ENCODE data around the gene LIMK2.
"Not testable (repeated sequence)": the region's sequence is repeated elsewhere in the genome, so short reads cannot be mapped to it uniquely, and the experiment has no call there.

Gene LIMK2

GRCh38 chr22:31288496-31289240, 76.6 kb downstream of the LIMK2 start:
- no peak for DNase-seq (ENCODE audit: low read depth in 4 of 4, low spot score in 1 of 4)

- DNase-seq (ENCODE audit: low read depth in 4 of 4, low spot score in 1 of 4), result no peak
These were observed 77.2 kb downstream of the LIMK2 start for GRCh38 chr22:31289344-31289743.

DNA sequence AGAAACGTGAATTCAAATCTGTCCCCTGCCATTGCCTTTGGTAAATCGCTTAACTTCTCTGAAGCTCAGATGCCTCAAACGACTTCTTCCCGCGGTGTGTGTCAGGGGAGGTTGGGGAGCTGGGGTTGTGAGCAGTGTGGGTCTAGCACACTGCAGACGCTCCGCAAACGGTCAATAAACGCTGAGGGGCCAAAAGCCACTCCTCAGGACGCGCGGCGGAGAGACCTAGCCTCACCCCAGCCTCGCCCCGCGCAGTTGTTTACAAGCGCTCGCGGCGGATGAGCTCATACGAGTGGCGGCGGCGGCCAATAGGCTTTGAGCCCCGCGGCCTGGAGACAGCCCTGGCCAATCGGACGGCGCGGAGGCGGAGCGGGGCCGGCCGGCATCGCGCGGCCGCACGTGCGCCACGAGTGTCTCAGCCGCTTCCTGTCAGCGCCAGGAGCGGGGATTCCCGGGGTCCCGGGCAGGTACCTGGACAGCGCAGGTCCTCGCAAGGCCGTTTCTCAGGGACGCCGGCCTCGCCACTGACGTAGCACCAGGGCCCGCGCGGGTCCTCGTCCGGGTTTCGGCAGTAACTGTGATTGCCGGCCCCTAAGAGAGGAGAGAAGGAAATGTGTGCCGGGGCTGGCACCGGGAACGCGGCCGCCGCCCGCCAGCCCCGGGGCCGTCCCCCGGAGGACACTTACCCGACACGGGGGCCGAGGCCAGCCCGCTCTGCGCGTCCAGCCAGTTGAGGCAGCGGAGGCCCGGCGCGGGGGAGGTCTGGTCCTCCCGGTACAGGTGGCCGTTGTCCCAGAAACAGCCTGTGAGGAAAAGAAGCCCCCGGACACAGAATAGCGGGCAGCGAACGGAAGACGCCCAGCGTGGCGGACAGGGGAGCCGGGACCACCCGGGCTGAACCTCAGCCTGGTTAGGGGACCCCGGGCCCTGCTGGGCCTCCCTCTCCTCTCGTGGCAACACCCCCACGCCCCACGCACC, 78.7 kb downstream of the LIMK2 start:
- peak; percentile 80 to 92 (median 84) for DNase-seq (ENCODE audit: low read depth in 4 of 4, low spot score in 1 of 4)

DNA sequence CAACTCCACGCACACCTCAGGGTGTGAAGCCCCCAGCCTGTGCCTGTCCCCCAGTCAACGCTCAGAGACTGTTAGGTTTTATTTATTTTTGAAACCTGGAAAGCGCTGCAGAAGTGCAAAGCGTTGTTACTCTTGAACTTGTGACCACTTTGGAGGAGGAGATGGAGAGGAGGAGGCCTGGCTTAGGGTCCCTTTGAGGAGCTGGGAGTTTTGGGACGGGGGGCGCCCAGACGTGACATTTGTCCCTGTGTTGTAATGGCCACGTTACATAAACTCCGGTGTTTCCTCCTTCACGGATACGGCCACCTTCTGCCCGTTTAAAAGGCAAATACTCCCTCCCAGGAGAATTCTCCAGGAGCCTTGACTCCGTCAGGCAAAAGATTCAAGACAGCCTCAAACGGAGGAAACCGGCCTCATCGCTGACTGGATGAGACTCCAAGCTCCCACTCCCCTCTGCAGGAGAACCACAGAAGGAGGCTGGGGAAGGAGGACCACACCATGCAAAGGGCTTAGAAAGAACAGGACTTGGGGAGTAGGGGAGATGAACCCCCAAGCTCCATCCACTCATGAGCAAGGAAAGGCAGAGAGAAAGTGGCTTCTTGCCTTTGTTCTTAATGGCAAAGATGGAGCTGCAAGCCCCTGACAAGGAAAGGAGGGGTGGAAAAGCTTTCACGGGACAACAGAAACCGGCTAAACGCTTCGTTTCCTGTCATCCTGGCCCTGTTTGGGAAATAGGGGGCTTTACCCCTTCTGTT, 79.6 kb downstream of the LIMK2 start:
- DNase-seq (ENCODE audit: low read depth in 4 of 4, low spot score in 1 of 4), result no peak

DNA sequence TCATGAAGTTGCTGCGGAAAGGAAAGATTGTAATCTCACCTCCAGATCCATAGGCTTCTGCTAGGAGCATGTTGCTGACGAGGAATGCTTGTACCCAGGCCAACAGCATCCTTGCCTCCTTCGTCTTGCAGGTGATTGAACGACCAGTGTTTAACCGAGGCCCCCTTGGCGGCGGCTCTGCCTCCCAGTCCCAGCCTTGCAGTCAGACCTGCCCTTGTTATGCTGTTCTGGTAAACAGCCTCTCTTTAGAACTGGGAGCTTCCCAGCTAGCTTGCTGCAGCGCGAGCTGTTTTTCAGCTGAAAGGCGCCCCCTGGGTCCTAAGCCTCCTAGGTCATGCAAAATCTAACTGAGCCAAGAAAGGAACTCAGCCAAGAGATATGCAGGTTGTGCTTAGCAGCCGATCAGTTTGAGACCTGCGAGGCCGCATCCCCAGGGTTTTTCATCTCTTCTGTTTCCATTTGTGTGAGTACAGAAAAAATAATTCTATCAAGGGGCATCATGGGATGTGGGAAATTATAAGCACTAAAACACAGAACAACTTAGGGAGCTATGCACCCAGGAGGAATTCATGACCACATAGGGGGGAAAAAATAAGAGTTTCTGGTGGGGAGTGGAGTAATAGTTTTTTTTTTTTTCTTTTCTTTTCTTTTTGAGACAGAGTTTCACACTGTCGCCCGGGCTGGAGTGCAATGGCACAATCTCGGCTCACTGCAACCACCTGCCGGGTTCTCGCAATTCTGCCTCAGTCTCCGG, 80.3 kb downstream of the LIMK2 start, which contains the start of gene PIK3IP1:
Gene PIK3IP1 (minus strand): TSS at position 253 of the 754 bp plus-strand sequence. CDS start 144 bp downstream, at position 109.
- DNase-seq (ENCODE audit: low read depth in 4 of 4, low spot score in 1 of 4), result peak; percentile 49 to 75 (median 60)

GRCh38 chr22:31295360-31295759, 83.3 kb downstream of the LIMK2 start:
- no peak for DNase-seq (ENCODE audit: low read depth in 4 of 4, low spot score in 1 of 4)

DNA sequence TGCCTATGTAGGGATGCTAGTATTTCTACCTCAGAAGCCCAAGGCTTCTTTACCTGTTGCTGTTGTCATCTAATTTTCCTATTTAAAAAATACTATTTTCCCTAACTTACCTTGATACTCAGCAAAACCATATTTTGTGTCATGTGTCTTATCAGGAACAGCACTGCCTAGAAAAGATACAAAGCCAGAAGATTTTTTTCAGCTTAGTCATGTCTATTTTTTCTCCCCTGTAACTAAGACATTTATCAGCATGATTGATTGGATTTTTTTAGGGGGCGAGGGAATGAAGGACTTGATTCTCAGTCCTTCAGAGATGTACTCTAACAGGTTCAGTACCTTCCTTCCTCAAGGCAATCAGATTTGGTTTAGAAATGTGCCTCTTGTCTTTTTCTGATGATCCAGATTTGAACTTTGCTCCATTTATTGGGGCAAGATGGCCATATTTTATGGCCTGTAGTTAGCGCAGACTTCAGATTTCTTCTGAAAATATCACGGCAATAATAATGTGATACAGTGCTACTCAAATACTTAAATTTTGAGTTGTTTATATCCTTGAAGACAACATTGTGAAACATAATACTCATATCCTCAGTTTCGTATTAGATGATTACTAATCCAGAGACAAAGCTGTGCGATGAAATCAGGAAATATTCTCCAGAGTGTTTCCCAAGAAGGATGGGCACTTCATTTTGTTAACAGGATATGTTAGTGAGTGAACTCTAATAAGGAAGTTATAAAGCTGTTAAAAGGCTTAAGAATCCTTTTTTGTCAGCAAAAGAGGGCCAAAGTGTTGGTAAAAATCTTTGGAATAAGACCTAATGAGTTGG, 83.9 kb downstream of the LIMK2 start:
- DNase-seq (ENCODE audit: low read depth in 4 of 4, low spot score in 1 of 4), result no peak

- no peak for DNase-seq (ENCODE audit: low read depth in 4 of 4, low spot score in 1 of 4)
These were observed 88.8 kb downstream of the LIMK2 start for GRCh38 chr22:31300896-31301295.

DNA sequence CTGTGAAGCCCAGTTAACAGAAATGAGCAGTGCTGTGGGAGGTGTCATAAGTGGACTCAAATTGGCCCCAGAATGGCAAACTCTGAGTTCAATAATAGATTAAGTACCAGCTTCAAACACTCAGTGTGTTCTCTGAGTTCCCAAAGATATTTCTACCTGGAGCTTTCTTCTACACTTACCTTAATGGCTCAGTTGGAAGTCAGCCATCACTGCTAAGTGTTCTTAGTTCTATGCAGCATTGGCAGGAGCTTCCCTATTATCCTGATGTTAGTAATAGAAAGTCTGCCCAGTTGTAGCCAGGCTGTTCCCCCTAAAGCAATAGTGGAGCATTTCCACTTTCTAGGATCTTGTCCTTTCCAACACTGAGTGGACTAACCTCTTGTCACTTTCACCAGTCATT, 89.9 kb downstream of the LIMK2 start:
- no peak for DNase-seq (ENCODE audit: low read depth in 4 of 4, low spot score in 1 of 4)

DNA sequence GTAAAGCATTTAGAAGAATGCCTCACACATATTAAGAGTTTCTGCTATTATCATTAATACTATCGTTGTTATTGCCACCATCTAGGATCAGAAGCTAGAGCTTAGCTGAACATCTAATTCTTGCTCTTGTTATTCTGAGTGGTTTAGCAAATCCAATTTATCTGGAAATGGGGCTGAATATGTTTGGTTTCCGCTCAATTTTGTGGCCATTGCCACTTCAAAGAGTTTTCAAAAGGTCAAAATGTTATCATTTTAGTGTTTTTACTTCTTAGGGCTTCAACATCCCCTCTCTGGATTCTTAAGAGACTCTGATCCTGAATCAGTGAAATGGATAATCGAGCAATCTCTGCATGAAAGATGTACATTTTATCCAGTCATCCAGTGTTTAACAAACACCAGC, 90.4 kb downstream of the LIMK2 start:
- no peak for DNase-seq (ENCODE audit: low read depth in 4 of 4, low spot score in 1 of 4)

DNA sequence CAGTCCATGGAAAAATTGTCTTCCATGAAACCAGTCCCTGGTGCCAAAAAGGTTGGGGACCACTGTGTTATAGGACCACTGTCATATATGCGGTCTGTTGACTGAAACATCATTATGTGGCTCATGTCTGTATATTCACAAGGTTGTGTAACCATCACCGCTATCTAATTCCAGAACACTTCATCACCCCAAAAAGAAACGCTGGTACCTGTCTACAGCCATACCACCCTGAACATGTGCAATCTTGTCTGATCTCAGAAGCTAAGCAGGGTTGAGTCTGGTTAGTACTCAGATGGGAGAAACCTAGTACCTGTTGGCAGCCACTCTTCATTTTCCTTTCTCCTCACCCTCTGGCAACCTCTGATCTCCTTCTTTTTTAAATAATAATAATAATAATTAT, 93.1 kb downstream of the LIMK2 start:
- DNase-seq (ENCODE audit: low read depth in 4 of 4, low spot score in 1 of 4), result no peak

GRCh38 chr22:31308181-31308580, 96.1 kb downstream of the LIMK2 start:
- no peak for DNase-seq (ENCODE audit: low read depth in 4 of 4, low spot score in 1 of 4)

- peak in 3 of 4 experiments; percentile 43 to 50 (median 47) for DNase-seq (ENCODE audit: low read depth in 4 of 4, low spot score in 1 of 4)
These were observed 101.5 kb downstream of the LIMK2 start for GRCh38 chr22:31313366-31314147.

DNA sequence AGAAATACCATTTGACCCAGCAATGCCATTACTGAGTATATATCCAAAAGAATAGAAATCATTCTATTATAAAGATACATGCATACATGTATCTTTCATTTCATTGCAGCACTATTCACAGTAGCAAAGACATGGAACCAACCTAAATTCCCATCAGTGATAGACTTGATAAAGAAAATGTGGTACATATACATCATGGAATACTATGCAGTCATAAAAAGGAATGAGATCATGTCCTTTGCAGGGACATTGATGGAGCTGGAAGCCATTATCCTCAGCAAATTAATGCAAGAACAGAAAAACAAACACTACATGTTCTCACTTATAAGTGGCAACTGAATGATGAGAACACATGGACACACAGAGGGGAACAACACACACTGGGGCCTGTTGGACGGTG, 102.1 kb downstream of the LIMK2 start:
- DNase-seq (ENCODE audit: low read depth in 4 of 4, low spot score in 1 of 4), result not testable (repeated sequence)

- DNase-seq (ENCODE audit: low read depth in 4 of 4, low spot score in 1 of 4), result no peak
These were observed 109.3 kb downstream of the LIMK2 start for GRCh38 chr22:31321421-31321820.

- no peak for DNase-seq (ENCODE audit: low read depth in 4 of 4, low spot score in 1 of 4)
These were observed 111.8 kb downstream of the LIMK2 start for GRCh38 chr22:31323578-31324550.

- DNase-seq (ENCODE audit: low read depth in 4 of 4, low spot score in 1 of 4), result no peak
These were observed 114.8 kb downstream of the LIMK2 start for GRCh38 chr22:31326877-31327276.

Data from stimulated activated CD4-positive, alpha-beta T cell treated with anti-CD3 and anti-CD28 coated beads, Interleukin-1b, Interleukin-23, amount 100 ng/mL, for 24 hours (primary cell).